Activated T-helper 1 cell treated with Interleukin-2 at 50 U/mL for 16 hours (primary cell): Measurements from ENCODE around the gene KRT9.
"Not testable (repeated sequence)": the region's sequence is repeated elsewhere in the genome, so short reads cannot be mapped to it uniquely, and the experiment has no call there.

Source experiments
- DNase-seq: peaks from one replicate; pipeline ENCODE4 v3.0.0-alpha.2; 2020; ENCODE audit warnings: low read depth

KRT9 gene

GRCh38 chr17:41571561-41572434 is at the start of gene KRT9:
KRT9 (minus strand) TSS chr17:41572059; CDS start chr17:41571992, 67 bp downstream.
- DNase-seq = no peak

- DNase-seq = not testable (repeated sequence)
These were observed 49.6 kb upstream of the KRT9 start for GRCh38 chr17:41621435-41621817.

GRCh38 chr17:41620583-41621434 is 49.0 kb upstream of the KRT9 start:
- no peak for DNase-seq

- DNase-seq = not testable (repeated sequence)
These were observed 48.2 kb upstream of the KRT9 start for GRCh38 chr17:41619927-41620582.

- DNase-seq = no peak
These were observed 47.4 kb upstream of the KRT9 start for GRCh38 chr17:41619036-41619926.

- DNase-seq = no peak
These were observed 46.6 kb upstream of the KRT9 start for GRCh38 chr17:41618341-41619035.

GRCh38 chr17:41617698-41618097 is 45.8 kb upstream of the KRT9 start:
- no peak for DNase-seq

- no peak for DNase-seq
These were observed 45.3 kb upstream of the KRT9 start for GRCh38 chr17:41617136-41617535.

- not testable (repeated sequence) for DNase-seq
These were observed 44.6 kb upstream of the KRT9 start for GRCh38 chr17:41616486-41616885.

- DNase-seq = no peak
These were observed 43.6 kb upstream of the KRT9 start for GRCh38 chr17:41615454-41615853.

GRCh38 chr17:41614767-41615166 is 42.9 kb upstream of the KRT9 start:
- not testable (repeated sequence) for DNase-seq

GRCh38 chr17:41614098-41614497 is 42.2 kb upstream of the KRT9 start:
- no peak for DNase-seq

GRCh38 chr17:41613277-41614082 is 41.6 kb upstream of the KRT9 start:
- no peak for DNase-seq

GRCh38 chr17:41612376-41613160 is 40.7 kb upstream of the KRT9 start, which contains the start of gene KRT16:
KRT16 (minus strand) TSS chr17:41612767; CDS start chr17:41612688, 79 bp downstream.
- DNase-seq = not testable (repeated sequence)

GRCh38 chr17:41610965-41611640 is 39.2 kb upstream of the KRT9 start:
- DNase-seq = no peak

GRCh38 chr17:41610061-41610517 is 38.2 kb upstream of the KRT9 start:
- DNase-seq = not testable (repeated sequence)

- DNase-seq = not testable (repeated sequence)
These were observed 35.1 kb upstream of the KRT9 start for GRCh38 chr17:41606930-41607329.

GRCh38 chr17:41602524-41602923 is 30.7 kb upstream of the KRT9 start:
- DNase-seq = no peak
